Kidney epithelial cell (primary cell): ENCODE data around the gene SLC35F3. TPM values are rescaled to one million over a fixed set of nuclear protein-coding genes. Genes with fewer than 3 reads are reported as not detected.

Source experiments
- DNase-seq: peaks from one replicate; pipeline ENCODE4 v3.0.0-alpha.2; 2010; ENCODE audit warnings: low read depth
- H3K27me3 ChIP-seq: 2 replicates; pipeline ENCODE4 v1.6.0; 2011; ENCODE audit warnings: low read length; ENCODE audit not compliant: control insufficient read depth, insufficient read depth
- H3K36me3 ChIP-seq: 2 replicates; pipeline ENCODE4 v1.5.1; 2011; ENCODE audit warnings: low read length; ENCODE audit not compliant: control insufficient read depth, insufficient read depth
- H3K4me3 ChIP-seq: 2 replicates; pipeline ENCODE4 v1.5.1; 2011; ENCODE audit warnings: low read depth, mild to moderate bottlenecking, control low read depth, low read length
- total RNA-seq: library from RNA; depleted of rRNA; stranded (reverse); fragments of >200 nt; gene quantifications from 2 replicates; pipeline ENCODE4 v1.2.3, GENCODE V29; 2015
- TF ChIP-seq, protein P1 (sequence below): IDR thresholded peaks from 2 replicates; pipeline ENCODE4 v1.5.1; 2011; ENCODE audit warnings: mild to moderate bottlenecking, moderate library complexity, low read length, control low read depth, inconsistent platforms; ENCODE audit not compliant: insufficient read depth, poor library complexity, severe bottlenecking

The SLC35F3 gene
- total RNA-seq, 1 donor from 2014 or later, result 1.1 TPM

DNA sequence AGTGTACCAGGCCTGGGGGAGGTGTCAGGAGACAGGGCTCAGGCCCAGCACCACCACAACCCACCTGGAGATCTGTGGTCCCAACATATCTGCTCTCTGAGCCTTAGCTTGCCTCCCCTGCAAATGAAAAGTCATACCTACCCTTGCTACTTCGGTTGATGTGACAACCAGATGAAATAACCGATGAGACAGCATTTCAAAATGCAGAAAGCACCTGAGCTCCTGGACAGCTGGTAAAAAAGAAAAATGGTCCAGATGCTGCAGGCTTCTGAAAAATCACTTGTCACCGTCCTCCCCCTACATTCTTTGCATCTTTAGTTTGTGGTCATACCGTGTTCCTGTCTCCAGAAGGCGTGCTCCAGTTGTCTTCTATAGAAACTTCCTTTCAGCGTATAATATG lies 416.8 kb downstream of the SLC35F3 start:
- TF ChIP-seq, protein P1, sequence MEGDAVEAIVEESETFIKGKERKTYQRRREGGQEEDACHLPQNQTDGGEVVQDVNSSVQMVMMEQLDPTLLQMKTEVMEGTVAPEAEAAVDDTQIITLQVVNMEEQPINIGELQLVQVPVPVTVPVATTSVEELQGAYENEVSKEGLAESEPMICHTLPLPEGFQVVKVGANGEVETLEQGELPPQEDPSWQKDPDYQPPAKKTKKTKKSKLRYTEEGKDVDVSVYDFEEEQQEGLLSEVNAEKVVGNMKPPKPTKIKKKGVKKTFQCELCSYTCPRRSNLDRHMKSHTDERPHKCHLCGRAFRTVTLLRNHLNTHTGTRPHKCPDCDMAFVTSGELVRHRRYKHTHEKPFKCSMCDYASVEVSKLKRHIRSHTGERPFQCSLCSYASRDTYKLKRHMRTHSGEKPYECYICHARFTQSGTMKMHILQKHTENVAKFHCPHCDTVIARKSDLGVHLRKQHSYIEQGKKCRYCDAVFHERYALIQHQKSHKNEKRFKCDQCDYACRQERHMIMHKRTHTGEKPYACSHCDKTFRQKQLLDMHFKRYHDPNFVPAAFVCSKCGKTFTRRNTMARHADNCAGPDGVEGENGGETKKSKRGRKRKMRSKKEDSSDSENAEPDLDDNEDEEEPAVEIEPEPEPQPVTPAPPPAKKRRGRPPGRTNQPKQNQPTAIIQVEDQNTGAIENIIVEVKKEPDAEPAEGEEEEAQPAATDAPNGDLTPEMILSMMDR, result no peak
- H3K36me3 ChIP-seq, result no peaks in the 10 kb centered on the region
- peaks cover 2% of the 10 kb centered on the region for H3K27me3 ChIP-seq
- no peak overlapping the region for H3K4me3 ChIP-seq
- no peak for DNase-seq

DNA sequence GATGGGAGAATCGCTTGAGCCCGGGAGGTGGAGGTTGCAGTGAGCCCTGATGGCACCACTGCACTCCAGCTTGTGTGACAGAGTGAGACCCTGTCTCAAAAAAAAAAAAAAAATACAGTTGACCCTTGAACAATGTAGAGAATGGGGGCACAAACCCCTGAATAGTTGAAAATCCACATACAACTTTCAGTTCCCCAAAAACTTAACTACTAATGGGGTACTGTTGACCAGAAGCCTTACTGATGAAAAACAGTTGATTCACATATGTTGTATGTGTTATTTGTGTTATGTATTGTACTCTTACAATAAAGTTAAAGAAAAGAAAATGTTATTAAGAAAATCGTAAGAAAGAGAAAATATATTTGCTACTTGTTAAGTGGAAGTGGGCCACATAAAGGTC lies 417.6 kb downstream of the SLC35F3 start:
- Histone ChIP-seq H3K36me3 (no peaks in the 10 kb centered on the region), H3K4me3 (no peak overlapping the region), H3K27me3 (peaks cover 2% of the 10 kb centered on the region)
- no peak for DNase-seq
- TF ChIP-seq, protein P1, result no peak

DNA sequence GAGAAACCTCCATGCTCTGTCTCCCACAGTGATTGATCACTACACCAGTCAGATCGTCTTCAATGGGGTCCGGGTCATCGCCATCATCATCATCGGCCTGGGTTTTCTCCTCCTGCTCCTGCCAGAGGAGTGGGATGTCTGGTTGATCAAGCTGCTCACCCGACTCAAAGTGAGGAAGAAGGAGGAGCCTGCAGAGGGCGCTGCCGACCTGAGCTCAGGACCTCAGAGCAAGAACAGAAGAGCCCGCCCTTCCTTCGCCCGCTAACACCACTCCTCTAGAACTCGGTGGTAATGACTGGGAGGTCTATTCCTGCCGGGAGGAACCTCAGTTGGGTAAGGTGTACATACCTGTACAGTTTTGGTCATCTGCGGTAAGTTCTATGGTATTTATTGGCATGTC lies 418.5 kb downstream of the SLC35F3 start:
- DNase-seq, result no peak
- H3K4me3 ChIP-seq, result no peak overlapping the region
- peaks cover 2% of the 10 kb centered on the region for H3K27me3 ChIP-seq
- TF ChIP-seq, protein P1, result peak; percentile 29
- H3K36me3 ChIP-seq, result no peaks in the 10 kb centered on the region

DNA sequence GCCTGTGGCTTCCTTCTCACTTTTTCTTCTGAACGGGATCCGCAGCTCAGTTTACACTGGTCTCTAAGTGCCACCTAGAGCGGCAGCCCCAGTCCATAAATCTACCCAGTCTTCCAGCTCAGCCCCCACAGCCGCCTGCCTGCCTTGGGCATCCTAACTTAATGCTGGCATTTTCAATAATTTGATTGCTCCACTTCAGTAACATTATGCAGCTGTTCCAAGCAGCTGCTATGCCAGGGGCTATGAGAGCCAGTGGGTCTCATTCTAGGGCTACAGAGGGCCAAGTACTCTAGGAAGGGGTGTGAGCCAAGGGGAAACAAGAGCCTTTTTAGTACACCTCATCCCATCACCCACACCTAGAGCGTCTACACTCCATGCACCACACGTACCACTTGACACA lies 420.3 kb downstream of the SLC35F3 start:
- Histone ChIP-seq H3K27me3 (peaks cover 2% of the 10 kb centered on the region), H3K36me3 (no peaks in the 10 kb centered on the region), H3K4me3 (no peak overlapping the region)
- TF ChIP-seq, protein P1, result no peak
- DNase-seq, result no peak

DNA sequence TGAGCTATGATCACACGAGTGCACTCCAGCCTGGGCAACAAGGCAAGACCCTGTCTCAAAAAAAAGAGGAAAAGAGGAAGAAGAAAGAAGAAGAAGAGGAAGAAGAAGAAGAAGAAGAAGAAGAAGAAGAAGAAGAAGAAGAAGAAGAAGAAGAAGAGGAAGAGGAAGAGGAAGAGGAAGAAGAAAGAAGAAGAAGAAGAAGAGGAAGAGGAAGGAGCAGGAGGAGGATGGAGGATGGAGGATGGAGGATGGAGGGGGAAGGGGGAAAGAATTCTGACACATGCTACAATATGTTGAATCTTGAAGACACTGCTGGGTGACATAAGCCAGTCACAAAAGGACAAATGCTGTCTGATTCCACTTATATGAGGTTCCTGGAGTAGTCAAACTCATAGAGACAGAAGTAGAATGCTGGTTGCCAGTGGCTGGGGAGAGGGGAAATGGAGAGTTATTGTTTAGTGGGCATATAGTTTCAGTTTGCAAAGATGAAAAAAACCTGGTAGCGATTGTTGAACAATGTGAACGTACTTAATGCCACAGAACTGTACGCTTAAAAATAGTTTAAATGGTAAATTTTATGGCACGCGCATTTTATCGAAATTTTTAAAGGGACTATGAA lies 421.5 kb downstream of the SLC35F3 start:
- Histone ChIP-seq H3K4me3 (no peak overlapping the region), H3K36me3 (no peaks in the 10 kb centered on the region), H3K27me3 (peaks cover 2% of the 10 kb centered on the region)
- TF ChIP-seq, protein P1, result no peak
- DNase-seq, result no peak

DNA sequence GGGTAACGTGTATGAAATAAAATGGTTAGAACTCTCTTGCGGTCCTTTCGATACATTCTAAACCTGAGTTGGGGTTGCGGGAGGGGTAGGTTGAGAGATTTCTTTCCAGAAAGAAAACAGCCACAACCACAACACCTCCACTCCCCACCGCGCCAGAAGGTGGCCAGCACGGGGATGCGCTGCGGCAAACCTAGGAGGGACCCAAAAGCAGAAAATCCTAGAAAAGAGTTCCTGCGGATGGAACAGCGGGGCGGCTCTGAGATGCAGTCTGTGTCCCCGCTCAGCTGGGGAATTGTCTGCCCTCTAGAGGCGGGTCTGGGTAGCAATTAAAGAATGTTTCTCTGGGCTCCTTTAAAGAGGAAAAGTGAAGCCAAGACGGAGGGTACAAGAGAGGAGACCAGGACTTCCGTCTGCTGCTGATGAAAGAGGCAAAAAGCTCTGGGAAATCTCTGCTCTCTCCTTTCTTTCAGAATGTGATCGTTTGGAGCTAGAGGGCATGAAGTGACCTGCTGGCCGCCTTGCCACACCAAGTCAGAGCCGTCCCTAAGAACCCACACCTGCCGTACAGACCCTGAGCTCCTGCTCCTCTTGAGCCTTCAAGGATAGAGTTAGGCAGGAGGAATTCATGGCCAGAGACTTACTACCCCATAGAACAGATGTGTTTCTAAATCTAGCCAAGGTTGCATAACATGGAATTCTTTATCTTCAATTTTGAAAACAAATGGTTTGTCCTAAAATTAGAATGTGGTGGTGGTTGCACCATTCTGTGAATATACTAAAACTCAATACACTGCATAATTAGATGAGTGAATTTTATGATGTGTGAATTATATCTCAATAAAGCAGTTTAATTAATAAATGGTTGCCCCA lies 422.3 kb downstream of the SLC35F3 start:
- Histone ChIP-seq H3K27me3 (peaks cover 2% of the 10 kb centered on the region), H3K36me3 (no peaks in the 10 kb centered on the region), H3K4me3 (no peak overlapping the region)
- no peak for DNase-seq
- TF ChIP-seq, protein P1, result peak; percentile 90
